Lung (tissue), 12 donors: ENCODE data around the gene ZNF793. TPM values are rescaled to one million over a fixed set of nuclear protein-coding genes. Genes with fewer than 3 reads are reported as not detected.

Experiments
- ATAC-seq: fragments of 200-7000 bp; cut with Tn5 transposase; one replicate; pipeline ENCODE4 v1.9.1; 2020; ENCODE audit warnings: moderate number of reproducible peaks; ENCODE audit not compliant: insufficient read depth, low FRiP score
- DNase-seq, 3 donors: peaks; one replicate each; pipeline ENCODE4 v3.0.0-alpha.2; 2013 to 2017
- H3K27ac ChIP-seq, 2 donors: one replicate each; pipeline ENCODE4 v1.5.1; 2013; ENCODE audit warnings: mild to moderate bottlenecking in 2 of 2, moderate library complexity in 2 of 2, control low read depth in 1 of 2, inconsistent platforms in 1 of 2, low read depth in 1 of 2, low read length in 1 of 2
- H3K27me3 ChIP-seq, 3 donors: one replicate each; pipeline ENCODE4 v1.5.1; 2013; ENCODE audit warnings: low read length in 2 of 3; ENCODE audit not compliant: control insufficient read depth in 3 of 3, insufficient read depth in 3 of 3
- H3K36me3 ChIP-seq, 4 donors: one replicate each; pipeline ENCODE4 v1.5.1; 2013; ENCODE audit warnings: low read length in 4 of 4, mild to moderate bottlenecking in 1 of 4, moderate library complexity in 1 of 4; ENCODE audit not compliant: control insufficient read depth in 4 of 4, insufficient read depth in 4 of 4
- H3K4me1 ChIP-seq, 5 donors: one replicate each; pipeline ENCODE4 v1.5.1; 2013; ENCODE audit warnings: low read length in 5 of 5, mild to moderate bottlenecking in 2 of 5, moderate library complexity in 1 of 5; ENCODE audit not compliant: control insufficient read depth in 5 of 5, insufficient read depth in 5 of 5
- H3K4me3 ChIP-seq: one replicate; pipeline ENCODE4 v1.5.1; 2013; ENCODE audit warnings: mild to moderate bottlenecking, control low read depth, moderate library complexity
- H3K9ac ChIP-seq, 2 donors: one replicate each; pipeline ENCODE4 v1.5.1; 2013; ENCODE audit warnings: low read length in 2 of 2, control low read depth in 1 of 2; ENCODE audit not compliant: insufficient read depth in 1 of 2
- H3K9me3 ChIP-seq, 4 donors: one replicate each; pipeline ENCODE4 v1.5.1; 2013; ENCODE audit warnings: low read length in 3 of 4, mild to moderate bottlenecking in 1 of 4, moderate library complexity in 1 of 4; ENCODE audit not compliant: control insufficient read depth in 4 of 4, insufficient read depth in 3 of 4
- CTCF ChIP-seq: IDR thresholded peaks from 2 replicates; pipeline ENCODE4 v1.5.1; 2012; ENCODE audit warnings: mild to moderate bottlenecking; ENCODE audit errors: control extremely low read depth, extremely low read depth
- WGBS, 2 donors: extraction: QIAGEN DNeasy Blood & Tissue Kit; methylation state at CpG; one replicate each; pipeline ENCODE4 v1.1.7; 2013; 5-methylcytosine and 5-hydroxymethylcytosine counted together
- polyA plus RNA-seq, 2 donors: library from polyadenylated mRNA; stranded (reverse); fragments of 200-250 nt; gene quantifications; one replicate each; pipeline ENCODE4 v1.2.1, GENCODE V29; 2013
- total RNA-seq, 2 donors: library from RNA; depleted of rRNA in 1 of 2; stranded (reverse); fragments of >200 nt in 1 of 2; gene quantifications; one replicate each; pipeline ENCODE4 v1.2.1, GENCODE V29; 2014 to 2021
- donor health status: control.
- donor health status: control.
- donor health status: Bipolar disorder and iron deficiency.
- donor health status: healthy.
- donor health status: DM: yes; HTN: yes; CAD: no.

Gene ZNF793
- total and polyA plus RNA-seq, 4 donors = 1.1 to 15.8 (median 3.3) TPM

- no peak for ATAC-seq
Observed at GRCh38 chr19:37472165-37472564, 34.6 kb upstream of the ZNF793 start.

DNA sequence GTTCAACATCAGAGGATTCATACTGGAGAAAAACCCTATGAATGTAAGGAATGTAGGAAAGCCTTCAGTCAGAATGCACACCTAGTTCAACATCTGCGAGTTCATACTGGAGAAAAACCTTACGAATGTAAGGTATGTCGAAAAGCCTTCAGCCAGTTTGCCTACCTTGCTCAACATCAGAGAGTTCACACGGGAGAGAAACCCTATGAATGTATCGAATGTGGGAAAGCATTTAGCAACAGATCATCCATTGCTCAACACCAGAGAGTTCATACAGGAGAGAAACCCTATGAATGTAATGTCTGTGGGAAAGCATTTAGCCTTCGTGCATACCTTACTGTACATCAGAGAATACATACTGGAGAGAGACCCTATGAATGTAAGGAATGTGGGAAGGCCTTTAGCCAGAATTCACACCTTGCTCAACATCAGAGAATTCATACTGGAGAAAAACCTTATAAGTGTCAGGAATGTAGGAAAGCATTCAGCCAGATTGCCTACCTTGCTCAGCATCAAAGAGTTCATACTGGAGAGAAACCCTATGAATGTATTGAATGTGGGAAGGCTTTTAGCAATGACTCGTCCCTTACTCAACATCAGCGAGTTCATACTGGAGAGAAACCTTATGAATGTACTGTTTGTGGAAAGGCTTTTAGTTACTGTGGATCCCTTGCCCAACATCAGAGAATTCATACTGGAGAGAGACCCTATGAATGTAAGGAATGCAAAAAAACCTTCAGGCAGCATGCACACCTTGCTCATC is 22.2 kb upstream of the ZNF793 start:
- H3K4me3 ChIP-seq = no peak overlapping the region

More at GRCh38 chr19:37472165-37472564, 34.6 kb upstream of the ZNF793 start:
- Histone ChIP-seq H3K9me3 (peaks cover 0 to 19% (median 7%) of the 10 kb centered on the region in 4 donors), H3K27ac (no peak overlapping the region), H3K27me3 (no peaks in the 10 kb centered on the region), H3K36me3 (peaks cover 12 to 39% (median 27%) of the 10 kb centered on the region in 4 donors), H3K4me3 (no peak overlapping the region), H3K9ac (no peak overlapping the region), H3K4me1 (peaks cover 0 to 12% (median 4%) of the 10 kb centered on the region in 5 donors)
- WGBS, 2 donors = 98 to 99% methylated on average over 9 of the region's 9 CpGs
- no peak for TF ChIP-seq CTCF
- DNase-seq = no peak

DNA sequence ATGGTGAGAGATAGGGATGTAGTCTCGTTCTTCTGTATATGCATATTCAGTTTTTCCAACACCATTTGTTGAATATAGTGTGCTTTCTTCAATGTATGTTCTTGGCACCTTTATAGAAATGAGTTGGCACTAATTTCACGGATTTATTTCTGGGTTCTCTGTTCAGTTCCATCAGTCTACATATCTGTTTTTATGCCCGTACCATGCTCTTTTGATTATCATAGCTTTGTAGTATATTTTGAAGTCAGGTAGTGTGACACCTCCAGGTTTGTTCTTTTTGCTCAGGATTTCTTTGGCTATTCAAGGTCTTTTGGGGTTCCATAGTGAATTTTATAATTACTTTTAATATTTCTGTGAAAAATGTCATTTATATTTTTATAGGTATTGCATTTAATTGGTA is 14.5 kb upstream of the ZNF793 start:
- ATAC-seq = no peak

More for the DNA sequence above, 22.2 kb upstream of the ZNF793 start:
- H3K27me3 ChIP-seq = no peaks in the 10 kb centered on the region
- H3K9me3 ChIP-seq = peaks cover 35 to 70% (median 46%) of the 10 kb centered on the region in 4 donors
- DNase-seq (no peak), ATAC-seq (no peak)
- 95 to 97% methylated on average over 8 of the region's 8 CpGs for WGBS, 2 donors
- no peak overlapping the region for H3K27ac ChIP-seq
- no peaks in the 10 kb centered on the region for H3K4me1 ChIP-seq
- peaks cover 13 to 59% (median 39%) of the 10 kb centered on the region in 4 donors for H3K36me3 ChIP-seq
- TF ChIP-seq CTCF = no peak
- no peak overlapping the region for H3K9ac ChIP-seq

More for the DNA sequence above, 14.5 kb upstream of the ZNF793 start:
- WGBS, 2 donors = 79 to 81% methylated on average over 3 of the region's 3 CpGs
- no peak for TF ChIP-seq CTCF
- no peak overlapping the region for H3K9ac ChIP-seq
- no peak overlapping the region for H3K27ac ChIP-seq
- H3K4me3 ChIP-seq = no peak overlapping the region
- H3K27me3 ChIP-seq = no peaks in the 10 kb centered on the region
- H3K36me3 ChIP-seq = no peaks in the 10 kb centered on the region
- no peak for DNase-seq
- H3K9me3 ChIP-seq = peaks cover 0 to 38% (median 16%) of the 10 kb centered on the region in 4 donors
- no peaks in the 10 kb centered on the region for H3K4me1 ChIP-seq
